22Rv1 (cell line): ENCODE measurements around the gene CCDC80.

ENCODE experiments used
- CTCF ChIP-seq: fragments of 450-650 bp; IDR thresholded peaks from 2 replicates; pipeline ENCODE4 v1.5.1; 2017; ENCODE audit warnings: mild to moderate bottlenecking
- ZFX ChIP-seq: fragments of 450-650 bp; IDR thresholded peaks from 2 replicates; pipeline ENCODE4 v1.6.1; 2017; ENCODE audit warnings: antibody characterized with exemption, borderline replicate concordance

GRCh38 chr3:112587336-112587735 lies 53.6 kb downstream of the CCDC80 start:
- TF ChIP-seq CTCF (no peak), ZFX (no peak)
